ENCODE measurements around the gene UNC13D. TPM values are rescaled to one million over a fixed set of nuclear protein-coding genes. Genes with fewer than 3 reads are reported as not detected.
"Not testable (repeated sequence)": the region's sequence is repeated elsewhere in the genome, so short reads cannot be mapped to it uniquely, and the experiment has no call there.

UNC13D gene
- polyA plus RNA-seq, 1 experiment, result 0.16 TPM

DNA sequence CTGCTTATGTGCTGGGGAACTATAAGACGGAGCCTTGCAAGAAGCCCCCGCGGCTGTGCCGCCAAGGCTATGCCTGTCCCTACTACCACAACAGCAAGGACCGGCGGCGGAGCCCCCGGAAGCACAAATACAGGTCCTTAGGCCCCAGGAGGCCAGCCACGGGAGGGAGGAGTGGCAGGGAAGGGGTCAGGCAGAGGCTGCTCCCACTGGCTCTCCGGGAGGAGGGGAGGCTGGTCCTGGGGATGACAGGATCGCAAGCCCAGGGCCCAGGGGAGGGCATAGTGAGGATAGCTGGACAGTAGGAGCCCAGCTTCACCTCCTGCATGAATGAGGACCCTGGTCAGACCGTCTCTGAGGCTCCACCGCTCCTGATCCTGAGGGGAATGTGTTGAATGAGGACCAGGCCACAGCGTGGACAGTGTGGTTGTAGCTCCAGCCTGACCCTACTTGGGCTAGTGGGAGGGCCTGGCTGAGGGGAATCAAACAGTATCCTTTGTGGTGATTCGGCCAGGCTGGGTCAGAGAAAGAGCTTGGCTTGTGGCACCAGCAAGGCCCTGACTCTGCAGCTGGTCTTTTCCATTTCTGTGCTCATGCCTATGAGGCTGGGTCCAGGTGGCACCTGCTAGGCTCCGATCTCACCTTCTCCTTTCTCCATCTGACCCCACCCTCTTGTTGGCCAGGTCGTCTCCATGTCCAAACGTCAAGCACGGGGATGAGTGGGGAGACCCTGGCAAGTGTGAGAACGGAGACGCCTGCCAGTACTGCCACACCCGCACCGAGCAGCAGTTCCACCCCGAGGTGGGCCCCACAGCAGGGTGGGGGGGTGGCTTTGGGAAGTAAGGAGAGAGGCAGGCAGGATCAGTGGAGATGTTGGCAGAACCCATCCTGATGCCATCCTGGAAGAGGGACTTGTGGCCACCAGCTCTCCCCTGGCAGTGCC, 30.9 kb downstream of the UNC13D start:
- TF ChIP-seq, protein P1, sequence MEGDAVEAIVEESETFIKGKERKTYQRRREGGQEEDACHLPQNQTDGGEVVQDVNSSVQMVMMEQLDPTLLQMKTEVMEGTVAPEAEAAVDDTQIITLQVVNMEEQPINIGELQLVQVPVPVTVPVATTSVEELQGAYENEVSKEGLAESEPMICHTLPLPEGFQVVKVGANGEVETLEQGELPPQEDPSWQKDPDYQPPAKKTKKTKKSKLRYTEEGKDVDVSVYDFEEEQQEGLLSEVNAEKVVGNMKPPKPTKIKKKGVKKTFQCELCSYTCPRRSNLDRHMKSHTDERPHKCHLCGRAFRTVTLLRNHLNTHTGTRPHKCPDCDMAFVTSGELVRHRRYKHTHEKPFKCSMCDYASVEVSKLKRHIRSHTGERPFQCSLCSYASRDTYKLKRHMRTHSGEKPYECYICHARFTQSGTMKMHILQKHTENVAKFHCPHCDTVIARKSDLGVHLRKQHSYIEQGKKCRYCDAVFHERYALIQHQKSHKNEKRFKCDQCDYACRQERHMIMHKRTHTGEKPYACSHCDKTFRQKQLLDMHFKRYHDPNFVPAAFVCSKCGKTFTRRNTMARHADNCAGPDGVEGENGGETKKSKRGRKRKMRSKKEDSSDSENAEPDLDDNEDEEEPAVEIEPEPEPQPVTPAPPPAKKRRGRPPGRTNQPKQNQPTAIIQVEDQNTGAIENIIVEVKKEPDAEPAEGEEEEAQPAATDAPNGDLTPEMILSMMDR (IDR thresholded peaks at IDR 0.05; ENCODE audit: low read depth, low read length), result no peak
- ChIA-PET POLR2A (interaction anchor here (1.2 to 1.6 kb wide), 2 partner anchors 29 to 33 kb away, joined by 3 to 10 read pairs; partner anchors contain the start of gene UNK), CTCF (no interaction called here)
- no peak for DNase-seq (ENCODE audit: low read depth, low spot score)
- H3K27me3 ChIP-seq (ENCODE audit: control insufficient read depth, insufficient read depth, low read length), result no peaks in the 10 kb centered on the region
- no peak overlapping the region for H3K27ac ChIP-seq (ENCODE audit: low read depth, low read length)
- no peaks in the 10 kb centered on the region; the same call in 1 of the 2 replicates for H3K9me3 ChIP-seq (ENCODE audit: control insufficient read depth, insufficient read depth, low read length)
- H3K4me3 ChIP-seq (ENCODE audit: low read depth, low read length), result no peak overlapping the region

DNA sequence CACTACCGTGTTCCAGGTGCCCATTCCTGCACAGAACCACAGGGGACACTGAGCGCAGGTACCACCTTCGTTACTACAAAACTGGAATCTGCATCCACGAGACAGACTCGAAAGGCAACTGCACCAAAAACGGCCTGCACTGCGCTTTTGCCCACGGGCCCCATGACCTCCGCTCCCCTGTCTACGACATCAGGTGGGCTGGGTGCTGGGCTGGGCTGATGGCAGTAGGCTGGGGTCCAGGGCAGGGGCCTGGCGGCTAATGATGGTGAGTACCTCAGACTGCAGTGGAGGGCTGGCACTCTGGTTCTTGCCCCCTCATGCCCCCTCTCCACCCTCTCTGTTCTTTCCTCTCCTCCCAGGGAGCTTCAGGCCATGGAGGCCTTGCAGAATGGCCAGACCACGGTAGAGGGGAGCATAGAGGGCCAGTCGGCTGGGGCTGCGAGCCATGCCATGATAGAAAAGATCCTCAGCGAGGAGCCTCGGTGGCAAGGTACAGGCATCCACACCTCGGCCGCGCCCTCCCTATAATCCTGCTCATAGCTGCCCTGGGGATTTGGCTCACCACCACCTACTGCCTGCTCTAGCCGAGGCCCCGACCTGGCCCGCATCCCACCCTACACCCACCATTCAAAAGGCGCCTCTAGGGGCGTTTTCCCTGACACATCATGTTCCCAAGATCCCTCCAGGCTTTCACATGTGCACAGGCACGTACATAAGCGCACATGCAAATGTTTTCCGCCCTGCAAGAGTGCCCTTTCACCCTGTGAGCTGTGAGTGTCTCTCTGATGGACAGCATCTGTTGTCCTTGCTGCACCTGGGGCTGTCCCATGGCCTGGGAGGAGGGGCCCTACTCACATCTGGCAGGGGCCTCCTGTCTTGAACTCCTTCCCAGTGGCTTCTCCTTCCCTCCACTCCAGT, 31.8 kb downstream of the UNC13D start:
- TF ChIP-seq, protein P1 (IDR thresholded peaks at IDR 0.05; ENCODE audit: low read depth, low read length), result no peak; the same call in 1 of the 2 replicates
- Histone ChIP-seq H3K27ac (ENCODE audit: low read depth, low read length) (no peak overlapping the region), H3K9me3 (ENCODE audit: control insufficient read depth, insufficient read depth, low read length) (no peaks in the 10 kb centered on the region; the same call in 1 of the 2 replicates), H3K4me3 (ENCODE audit: low read depth, low read length) (no peak overlapping the region), H3K27me3 (ENCODE audit: control insufficient read depth, insufficient read depth, low read length) (no peaks in the 10 kb centered on the region)
- POLR2A ChIA-PET, result interaction anchor here (1.2 to 1.6 kb wide), 2 partner anchors 28 to 32 kb away, joined by 3 to 10 read pairs; partner anchors contain the start of gene UNK
- CTCF ChIA-PET, result no interaction called here
- DNase-seq (ENCODE audit: low read depth, low spot score), result no peak

DNA sequence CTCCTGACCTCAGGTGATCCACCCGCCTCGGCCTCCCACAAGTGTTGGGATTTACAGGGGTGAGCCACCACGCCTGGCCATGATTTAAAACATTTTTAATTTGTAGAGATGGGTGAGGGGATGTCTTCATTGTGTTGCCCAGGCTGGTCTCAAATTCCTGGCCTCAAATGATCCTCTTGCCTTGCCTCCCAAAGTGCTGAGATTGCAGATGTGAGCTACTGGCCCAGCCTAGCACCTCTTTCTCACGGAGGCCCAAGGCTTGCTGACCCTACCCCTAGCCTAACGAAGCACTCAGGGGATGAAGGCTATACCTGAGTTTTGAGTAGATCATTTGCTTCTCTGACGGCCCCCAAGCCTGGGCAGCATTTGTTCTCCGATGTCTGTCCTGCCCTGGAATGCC, 33.0 kb downstream of the UNC13D start:
- no peak overlapping the region for H3K4me3 ChIP-seq (ENCODE audit: low read depth, low read length)
- H3K27me3 ChIP-seq (ENCODE audit: control insufficient read depth, insufficient read depth, low read length), result no peaks in the 10 kb centered on the region
- DNase-seq (ENCODE audit: low read depth, low spot score), result no peak
- H3K27ac ChIP-seq (ENCODE audit: low read depth, low read length), result no peak overlapping the region
- CTCF ChIA-PET, result no interaction called here
- POLR2A ChIA-PET, result no interaction called here
- no peaks in the 10 kb centered on the region; the same call in 1 of the 2 replicates for H3K9me3 ChIP-seq (ENCODE audit: control insufficient read depth, insufficient read depth, low read length)
- TF ChIP-seq, protein P1 (IDR thresholded peaks at IDR 0.05; ENCODE audit: low read depth, low read length), result no peak

DNA sequence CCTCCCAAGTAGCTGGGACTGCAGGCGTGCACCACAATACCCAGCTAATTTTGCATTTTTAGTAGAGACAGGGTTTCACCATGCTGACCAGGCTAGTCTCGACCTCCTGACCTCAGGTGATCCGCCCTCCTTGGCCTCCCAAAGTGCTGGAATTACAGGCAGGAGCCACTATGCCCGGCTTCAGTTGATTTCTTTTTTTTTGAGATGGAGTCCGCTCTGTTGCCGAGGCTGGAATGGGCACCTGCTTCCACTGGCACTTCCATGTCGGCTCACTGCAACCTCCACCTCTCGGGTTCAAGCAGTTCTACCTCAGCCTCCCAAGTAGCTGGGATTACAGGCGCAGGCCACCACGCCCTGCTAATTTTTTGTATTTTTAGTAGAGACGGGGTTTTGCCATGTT, 33.4 kb downstream of the UNC13D start:
- H3K9me3 ChIP-seq (ENCODE audit: control insufficient read depth, insufficient read depth, low read length); H3K4me3 ChIP-seq (ENCODE audit: low read depth, low read length); CTCF ChIA-PET; POLR2A ChIA-PET; DNase-seq (ENCODE audit: low read depth, low spot score); H3K27ac ChIP-seq (ENCODE audit: low read depth, low read length); H3K27me3 ChIP-seq (ENCODE audit: control insufficient read depth, insufficient read depth, low read length): not testable (repeated sequence)

DNA sequence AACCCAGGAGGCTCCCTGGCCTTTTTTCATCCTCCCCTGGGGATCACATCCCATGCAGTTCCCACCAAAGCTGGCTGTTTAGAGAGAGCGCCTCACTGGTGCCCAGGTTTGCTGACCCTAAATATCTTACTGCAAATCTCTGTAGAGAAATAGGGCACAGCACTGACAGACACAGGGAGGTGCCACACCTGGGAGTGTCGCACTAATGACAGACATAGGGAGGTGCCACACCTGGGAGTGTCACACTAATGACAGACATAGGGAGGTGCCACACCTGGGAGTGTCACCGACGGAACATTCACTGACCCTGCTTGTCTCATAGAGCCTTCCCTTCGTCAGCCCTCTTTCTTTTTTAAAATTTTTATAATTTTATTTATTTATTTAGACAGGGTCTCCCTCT, 34.0 kb downstream of the UNC13D start:
- no peak for DNase-seq (ENCODE audit: low read depth, low spot score)
- Histone ChIP-seq H3K27me3 (ENCODE audit: control insufficient read depth, insufficient read depth, low read length) (no peaks in the 10 kb centered on the region), H3K4me3 (ENCODE audit: low read depth, low read length) (no peak overlapping the region), H3K9me3 (ENCODE audit: control insufficient read depth, insufficient read depth, low read length) (no peaks in the 10 kb centered on the region; the same call in 1 of the 2 replicates), H3K27ac (ENCODE audit: low read depth, low read length) (no peak overlapping the region)
- TF ChIP-seq, protein P1 (IDR thresholded peaks at IDR 0.05; ENCODE audit: low read depth, low read length), result no peak
- CTCF ChIA-PET, result no interaction called here
- POLR2A ChIA-PET, result no interaction called here
